B cell (primary cell): ENCODE data around the gene SIGLEC14. TPM values are rescaled to one million over a fixed set of nuclear protein-coding genes. Genes with fewer than 3 reads are reported as not detected.

Experiments used
- ATAC-seq: fragments of 200-7000 bp; cut with Tn5 transposase; one replicate; pipeline ENCODE4 v1.10.0; 2021; ENCODE audit warnings: low read depth, mild to moderate bottlenecking, moderate number of reproducible peaks, moderate library complexity
- CTCF ChIA-PET: fragments of 350-600 bp; sonication (Branson Sonifier 250); formaldehyde crosslinking; loops from one replicate; lab custom pipeline; 2021; ENCODE audit warnings: antibody characterized with exemption, inconsistent platforms; lab: Charles Lee
- POLR2A ChIA-PET: fragments of 350-600 bp; sonication (Branson Sonifier 250); formaldehyde crosslinking; loops from one replicate; lab custom pipeline; 2021; ENCODE audit warnings: antibody characterized with exemption; lab: Charles Lee
- DNase-seq: peaks from one replicate; pipeline ENCODE4 v3.0.0; 2013
- H2AFZ ChIP-seq: 2 replicates; pipeline ENCODE4 v1.6.1; 2012; ENCODE audit warnings: mild to moderate bottlenecking, low read depth, low read length; ENCODE audit not compliant: insufficient read depth, poor library complexity, severe bottlenecking
- H3K27ac ChIP-seq, 2 donors: 1 replicate in 1 of 2; 2 replicates in 1 of 2; pipeline ENCODE4 v1.5.1; 2012 to 2013; ENCODE audit warnings: low read length in 2 of 2, mild to moderate bottlenecking in 2 of 2, moderate library complexity in 1 of 2
- H3K27me3 ChIP-seq, 4 experiments: fragments of 200-600 bp in 1 of 4; sonication (generic) in 1 of 4; replicated peaks in 1 of 4; 1 replicate in 2 of 4; 2 replicates in 2 of 4; pipeline versions ENCODE4 v1.6.1 to v1.7.0; 2013 to 2016; ENCODE audit warnings: low read length in 3 of 4, mild to moderate bottlenecking in 2 of 4, mixed read lengths in 1 of 4, moderate library complexity in 1 of 4; ENCODE audit not compliant: insufficient read depth in 4 of 4, control insufficient read depth in 3 of 4; ENCODE audit errors: control extremely low read depth in 1 of 4
- H3K36me3 ChIP-seq, 2 experiments: replicated peaks in 1 of 2; 1 replicate in 1 of 2; 2 replicates in 1 of 2; pipeline versions ENCODE4 v1.6.1 to v1.7.1; 2013; ENCODE audit warnings: low read length in 1 of 2; ENCODE audit not compliant: insufficient read depth in 2 of 2, control insufficient read depth in 1 of 2; ENCODE audit errors: control extremely low read depth in 1 of 2, extremely low read depth in 1 of 2
- H3K4me1 ChIP-seq, 2 donors: fragments of 200-600 bp in 1 of 2; sonication (generic) in 1 of 2; 1 replicate in 1 of 2; 2 replicates in 1 of 2; pipeline versions ENCODE4 v1.5.1 to v1.6.1; 2013 to 2017; ENCODE audit warnings: low read length in 2 of 2; ENCODE audit not compliant: control insufficient read depth in 2 of 2, insufficient read depth in 2 of 2
- H3K4me2 ChIP-seq: replicated peaks from 2 replicates; pipeline ENCODE3; 2012; ENCODE audit warnings: mild to moderate bottlenecking, low read depth, low read length; ENCODE audit not compliant: poor library complexity, severe bottlenecking
- H3K4me3 ChIP-seq, 5 experiments: fragments of 200-600 bp in 1 of 5; sonication (generic) in 1 of 5; 1 replicate in 3 of 5; 2 replicates in 2 of 5; pipeline versions ENCODE4 v1.5.1 to v1.7.0; 2011 to 2016; ENCODE audit warnings: low read length in 4 of 5, mild to moderate bottlenecking in 4 of 5, low read depth in 2 of 5, control low read depth in 1 of 5, moderate library complexity in 1 of 5; ENCODE audit not compliant: insufficient read depth in 1 of 5; ENCODE audit errors: control extremely low read depth in 1 of 5, extremely low read depth in 1 of 5
- H3K79me2 ChIP-seq: fragments of 200-600 bp; sonication (generic); one replicate; pipeline ENCODE4 v1.6.0; 2016; ENCODE audit warnings: low read length; ENCODE audit not compliant: control insufficient read depth, insufficient read depth
- H3K9ac ChIP-seq: fragments of 200-600 bp; sonication (generic); 2 replicates; pipeline ENCODE4 v1.6.1; 2017; ENCODE audit warnings: mild to moderate bottlenecking, low read length, moderate library complexity
- H3K9me3 ChIP-seq, 3 donors: one replicate each; pipeline versions ENCODE4 v1.6.1 to v1.7.1; 2013; ENCODE audit warnings: low read length in 2 of 3; ENCODE audit not compliant: control insufficient read depth in 2 of 3, insufficient read depth in 1 of 3; ENCODE audit errors: control extremely low read depth in 1 of 3
- H4K20me1 ChIP-seq: 2 replicates; pipeline ENCODE4 v1.6.0; 2012; ENCODE audit warnings: mild to moderate bottlenecking, low read length; ENCODE audit not compliant: insufficient read depth, control insufficient read depth, poor library complexity, severe bottlenecking
- H3K27ac Mint-ChIP-seq: one replicate; pipeline ENCODE4 v1.8.0; 2021; ENCODE audit warnings: mixed read lengths
- H3K27me3 Mint-ChIP-seq: one replicate; pipeline ENCODE4 v1.8.0; 2021; ENCODE audit warnings: mixed read lengths
- H3K4me1 Mint-ChIP-seq: one replicate; pipeline ENCODE4 v1.8.0; 2021; ENCODE audit warnings: mixed read lengths
- H3K4me3 Mint-ChIP-seq: one replicate; pipeline ENCODE4 v1.8.0; 2021; ENCODE audit warnings: mixed read lengths
- H3K9me3 Mint-ChIP-seq: one replicate; pipeline ENCODE4 v1.8.0; 2022; ENCODE audit warnings: mixed read lengths; ENCODE audit not compliant: insufficient read depth
- EZH2 ChIP-seq: IDR thresholded peaks from 2 replicates; pipeline ENCODE4 v1.6.1; 2012; ENCODE audit warnings: borderline replicate concordance, low read depth, mild to moderate bottlenecking, moderate library complexity, low read length; ENCODE audit not compliant: insufficient read depth, poor library complexity, severe bottlenecking
- WGBS: methylation state at CpG from one replicate; pipeline ENCODE4 v1.1.5; 2013; ENCODE audit warnings: missing lambda C conversion rate; ENCODE audit not compliant: insufficient coverage; 5-methylcytosine and 5-hydroxymethylcytosine counted together
- intact Hi-C: fragments of 100-400 bp; cut with micrococcal nuclease; formaldehyde crosslinking; loops from one replicate; pipeline ENCODE4 v1.10.0; 2022
- polyA plus RNA-seq: library from polyadenylated mRNA; depleted of rRNA; stranded (reverse); fragments of >200 nt; gene quantifications from 2 replicates; pipeline ENCODE4 v1.2.3, GENCODE V29; 2012
- total RNA-seq, 2 donors: library from RNA; stranded (reverse); fragments of 120-200 nt in 1 of 2; gene quantifications; 1 replicate in 1 of 2; 2 replicates in 1 of 2; pipeline versions ENCODE4 v1.2.3 to v1.2.4, GENCODE V29; 2013 to 2022
- TF ChIP-seq, protein P1 (sequence below): fragments of 200-600 bp; IDR thresholded peaks from one replicate; pipeline ENCODE4 v1.8.0; 2022; ENCODE audit warnings: antibody characterized with exemption, mild to moderate bottlenecking

Gene SIGLEC14
- total and polyA plus RNA-seq, 2 donors (not counting 1 experiment from before 2014, with no cell fraction given), result 11.2 to 30.0 TPM

DNA sequence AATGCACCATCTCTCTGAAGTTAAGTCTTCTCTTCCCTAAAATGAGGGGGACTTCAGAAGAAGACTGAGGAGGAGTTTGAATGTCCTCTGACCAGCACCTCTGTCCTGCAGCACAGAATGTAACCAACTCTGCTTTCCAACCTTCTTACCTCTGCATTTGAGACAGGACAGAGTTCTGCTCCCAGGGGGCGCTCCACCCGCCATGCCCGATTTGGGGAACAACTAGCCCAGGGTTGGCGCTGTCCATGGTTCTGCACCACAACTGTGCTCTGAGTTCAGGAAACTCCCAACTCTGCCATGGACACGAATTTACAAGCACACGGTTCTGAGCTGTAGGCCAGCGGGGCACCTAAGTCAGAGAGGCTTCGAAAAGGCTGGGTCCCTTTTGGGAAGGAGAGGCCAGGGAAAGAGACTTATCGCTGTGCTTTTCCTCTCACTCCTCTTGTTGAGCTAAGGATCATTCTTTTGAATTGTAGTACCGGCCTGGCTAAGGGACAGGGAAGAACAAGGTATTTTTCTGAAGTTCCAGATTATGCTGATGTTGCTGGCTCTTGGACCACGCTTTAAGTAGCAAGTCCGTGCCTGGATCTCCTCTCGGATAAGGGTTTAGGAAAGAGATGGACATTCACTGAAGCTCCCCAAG, 38.6 kb downstream of the SIGLEC14 start:
- POLR2A ChIA-PET, result no interaction called here
- Histone ChIP-seq H3K4me3 (no peak overlapping the region), H3K36me3 (peaks cover 0 to 25% of the 10 kb centered on the region in 2 experiments), H3K9ac (no peak overlapping the region), H3K79me2 (peaks cover 19% of the 10 kb centered on the region), H4K20me1 (peaks cover 38% of the 10 kb centered on the region), H3K27me3 (no peaks in the 10 kb centered on the region), H2AFZ (no peak overlapping the region), H3K27ac (peak overlapping the region in 1 of 2 donors; percentile 82), H3K9me3 (peaks cover 0 to 5% (median 1%) of the 10 kb centered on the region in 3 donors), H3K4me1 (peaks cover 36 to 37% of the 10 kb centered on the region in 2 donors), H3K4me2 (peak overlapping the region; percentile 69)
- Mint-ChIP-seq H3K4me1 (peaks cover 57% of the 10 kb centered on the region), H3K27me3 (no peaks in the 10 kb centered on the region), H3K27ac (peak overlapping the region; percentile 95), H3K4me3 (peak overlapping the region; percentile 82), H3K9me3 (peaks cover 6% of the 10 kb centered on the region)
- intact Hi-C loops, result loop anchor here (1.0 to 2.0 kb wide), 7 partner anchors 13 to 241 kb away; partner anchors contain the start of genes ETFB, SIGLEC6 and ZNF175
- CTCF ChIA-PET, result interaction anchor here (0.9 to 5.3 kb wide), 8 partner anchors 12 to 136 kb away, joined by 3 to 44 read pairs (median 7); partner anchors contain the start of genes SIGLEC6 and ZNF175
- 26% methylated on average over 11 of the region's 13 CpGs for WGBS
- DNase-seq (peak; percentile 85), ATAC-seq (no peak)
- TF ChIP-seq EZH2, result no peak
- TF ChIP-seq, protein P1, sequence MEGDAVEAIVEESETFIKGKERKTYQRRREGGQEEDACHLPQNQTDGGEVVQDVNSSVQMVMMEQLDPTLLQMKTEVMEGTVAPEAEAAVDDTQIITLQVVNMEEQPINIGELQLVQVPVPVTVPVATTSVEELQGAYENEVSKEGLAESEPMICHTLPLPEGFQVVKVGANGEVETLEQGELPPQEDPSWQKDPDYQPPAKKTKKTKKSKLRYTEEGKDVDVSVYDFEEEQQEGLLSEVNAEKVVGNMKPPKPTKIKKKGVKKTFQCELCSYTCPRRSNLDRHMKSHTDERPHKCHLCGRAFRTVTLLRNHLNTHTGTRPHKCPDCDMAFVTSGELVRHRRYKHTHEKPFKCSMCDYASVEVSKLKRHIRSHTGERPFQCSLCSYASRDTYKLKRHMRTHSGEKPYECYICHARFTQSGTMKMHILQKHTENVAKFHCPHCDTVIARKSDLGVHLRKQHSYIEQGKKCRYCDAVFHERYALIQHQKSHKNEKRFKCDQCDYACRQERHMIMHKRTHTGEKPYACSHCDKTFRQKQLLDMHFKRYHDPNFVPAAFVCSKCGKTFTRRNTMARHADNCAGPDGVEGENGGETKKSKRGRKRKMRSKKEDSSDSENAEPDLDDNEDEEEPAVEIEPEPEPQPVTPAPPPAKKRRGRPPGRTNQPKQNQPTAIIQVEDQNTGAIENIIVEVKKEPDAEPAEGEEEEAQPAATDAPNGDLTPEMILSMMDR, result peak; percentile 55

DNA sequence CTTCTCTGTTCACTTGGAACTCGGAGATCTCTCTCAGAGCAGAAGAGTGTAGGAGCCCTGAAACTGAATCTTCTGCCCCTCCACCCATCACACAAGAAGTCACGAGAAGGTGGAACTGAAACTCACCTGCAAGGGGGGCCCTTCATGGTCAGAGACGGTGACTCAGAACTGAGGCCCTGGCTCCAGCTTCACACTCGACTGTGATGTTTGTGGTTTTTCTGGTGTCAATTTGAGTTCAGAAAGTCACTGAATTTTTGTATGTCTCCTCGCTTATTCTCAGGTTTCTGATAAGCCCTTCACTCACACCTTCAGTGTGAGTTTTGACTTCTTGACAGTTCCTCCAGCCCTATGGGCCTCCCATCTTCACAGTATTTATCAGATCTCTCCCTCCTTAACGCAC, 39.5 kb downstream of the SIGLEC14 start:
- Histone ChIP-seq H3K79me2 (peaks cover 12% of the 10 kb centered on the region), H3K4me3 (peak overlapping the region in 2 of 5 experiments; percentile 26 to 31), H3K9me3 (peaks cover 0 to 2% (median 0%) of the 10 kb centered on the region in 3 donors), H3K4me2 (peak overlapping the region; percentile 69), H3K4me1 (peaks cover 41 to 45% of the 10 kb centered on the region in 2 donors), H3K9ac (peak overlapping the region; percentile 38), H4K20me1 (peaks cover 28% of the 10 kb centered on the region), H3K27me3 (no peaks in the 10 kb centered on the region), H3K36me3 (peaks cover 0 to 15% of the 10 kb centered on the region in 2 experiments), H3K27ac (peak overlapping the region; percentile 63 to 82), H2AFZ (no peak overlapping the region)
- ATAC-seq (peak; percentile 95), DNase-seq (peak; percentile 92)
- ChIA-PET POLR2A (interaction anchor here (1.0 kb wide), 1 partner anchor 36 kb away, joined by 5 read pairs; the partner anchor contains the start of gene ZNF175), CTCF (interaction anchor here (0.9 to 5.3 kb wide), 13 partner anchors 9 to 135 kb away, joined by 3 to 44 read pairs (median 5); partner anchors contain the start of genes SIGLEC6 and ZNF175)
- 20% methylated on average over 2 of the region's 6 CpGs for WGBS
- Mint-ChIP-seq H3K4me1 (peaks cover 62% of the 10 kb centered on the region), H3K9me3 (no peaks in the 10 kb centered on the region), H3K27me3 (no peaks in the 10 kb centered on the region), H3K4me3 (peak overlapping the region; percentile 82), H3K27ac (peak overlapping the region; percentile 95)
- intact Hi-C loops, result loop anchor here (1.0 to 2.0 kb wide), 7 partner anchors 13 to 240 kb away; partner anchors contain the start of genes ETFB, SIGLEC6 and ZNF175
- TF ChIP-seq, protein P1, result no peak
- no peak for TF ChIP-seq EZH2
